ENCODE data around the gene SIRT3.
"Not testable (repeated sequence)": the region's sequence is repeated elsewhere in the genome, so short reads cannot be mapped to it uniquely, and the experiment has no call there.

SIRT3 gene

GRCh38 chr11:193481-193880, 42.7 kb downstream of the SIRT3 start:
- not testable (repeated sequence) for H3K4me3 ChIP-seq (ENCODE audit: low read length); H3K4me2 ChIP-seq (ENCODE audit: low read length); H3K4me1 ChIP-seq (ENCODE audit: control insufficient read depth, insufficient read depth, low read length); H3K36me3 ChIP-seq (ENCODE audit: insufficient read depth, low read length); H3K9me3 ChIP-seq (replicated peaks; ENCODE audit: low read length); H3K9ac ChIP-seq (ENCODE audit: low read depth, low read length); H3K27me3 ChIP-seq (ENCODE audit: control insufficient read depth, insufficient read depth, low read length)

GRCh38 chr11:192674-193128, 43.4 kb downstream of the SIRT3 start, which contains the start of gene SCGB1C1:
TSS of gene SCGB1C1 (plus strand) at chr11:193078. CDS start at chr11:193100, 22 bp downstream.
- H3K4me3 ChIP-seq (ENCODE audit: low read length); H3K27me3 ChIP-seq (ENCODE audit: control insufficient read depth, insufficient read depth, low read length); H3K9me3 ChIP-seq (replicated peaks; ENCODE audit: low read length); H3K36me3 ChIP-seq (ENCODE audit: insufficient read depth, low read length); H3K4me2 ChIP-seq (ENCODE audit: low read length); H3K9ac ChIP-seq (ENCODE audit: low read depth, low read length); H3K4me1 ChIP-seq (ENCODE audit: control insufficient read depth, insufficient read depth, low read length): not testable (repeated sequence)

GRCh38 chr11:191490-192478, 44.4 kb downstream of the SIRT3 start:
- not testable (repeated sequence) for H3K9me3 ChIP-seq (replicated peaks; ENCODE audit: low read length); H3K4me3 ChIP-seq (ENCODE audit: low read length); H3K4me1 ChIP-seq (ENCODE audit: control insufficient read depth, insufficient read depth, low read length)

GRCh38 chr11:190546-190945, 45.6 kb downstream of the SIRT3 start:
- H3K27me3 ChIP-seq (ENCODE audit: control insufficient read depth, insufficient read depth, low read length); H3K36me3 ChIP-seq (ENCODE audit: insufficient read depth, low read length); H3K4me3 ChIP-seq (ENCODE audit: low read length); H3K9ac ChIP-seq (ENCODE audit: low read depth, low read length); H3K9me3 ChIP-seq (replicated peaks; ENCODE audit: low read length); H3K4me1 ChIP-seq (ENCODE audit: control insufficient read depth, insufficient read depth, low read length); H3K4me2 ChIP-seq (ENCODE audit: low read length): not testable (repeated sequence)

More at GRCh38 chr11:191490-192478, 44.4 kb downstream of the SIRT3 start:
- H3K9ac ChIP-seq (ENCODE audit: low read depth, low read length); H3K4me2 ChIP-seq (ENCODE audit: low read length); H3K27me3 ChIP-seq (ENCODE audit: control insufficient read depth, insufficient read depth, low read length); H3K36me3 ChIP-seq (ENCODE audit: insufficient read depth, low read length): not testable (repeated sequence)

GRCh38 chr11:189843-190311, 46.3 kb downstream of the SIRT3 start:
- H3K36me3 ChIP-seq (ENCODE audit: insufficient read depth, low read length); H3K4me3 ChIP-seq (ENCODE audit: low read length); H3K4me2 ChIP-seq (ENCODE audit: low read length); H3K27me3 ChIP-seq (ENCODE audit: control insufficient read depth, insufficient read depth, low read length); H3K9ac ChIP-seq (ENCODE audit: low read depth, low read length); H3K4me1 ChIP-seq (ENCODE audit: control insufficient read depth, insufficient read depth, low read length); H3K9me3 ChIP-seq (replicated peaks; ENCODE audit: low read length): not testable (repeated sequence)

GRCh38 chr11:189200-189783, 46.9 kb downstream of the SIRT3 start:
- not testable (repeated sequence) for H3K9ac ChIP-seq (ENCODE audit: low read depth, low read length); H3K4me3 ChIP-seq (ENCODE audit: low read length); H3K9me3 ChIP-seq (replicated peaks; ENCODE audit: low read length); H3K27me3 ChIP-seq (ENCODE audit: control insufficient read depth, insufficient read depth, low read length); H3K4me1 ChIP-seq (ENCODE audit: control insufficient read depth, insufficient read depth, low read length); H3K4me2 ChIP-seq (ENCODE audit: low read length); H3K36me3 ChIP-seq (ENCODE audit: insufficient read depth, low read length)

GRCh38 chr11:180242-180641, 55.9 kb downstream of the SIRT3 start:
- not testable (repeated sequence) for H3K4me1 ChIP-seq (ENCODE audit: control insufficient read depth, insufficient read depth, low read length); H3K4me3 ChIP-seq (ENCODE audit: low read length); H3K36me3 ChIP-seq (ENCODE audit: insufficient read depth, low read length); H3K9me3 ChIP-seq (replicated peaks; ENCODE audit: low read length); H3K4me2 ChIP-seq (ENCODE audit: low read length); H3K27me3 ChIP-seq (ENCODE audit: control insufficient read depth, insufficient read depth, low read length); H3K9ac ChIP-seq (ENCODE audit: low read depth, low read length)
